Caco-2 (cell line): ENCODE measurements around the gene CDC34. TPM values are rescaled to one million over a fixed set of nuclear protein-coding genes. Genes with fewer than 3 reads are reported as not detected.

Source experiments
- BruUV-seq: library from RNA; stranded (reverse); fragments of 400-500 nt; replicated peaks from 2 replicates; lab custom pipeline; 2021; lab: Mats Ljungman, UMichigan
- CTCF ChIA-PET: fragments of 300-600 bp; sonication (Branson Sonifier 250); formaldehyde crosslinking; loops from one replicate; lab custom pipeline; 2022; ENCODE audit warnings: antibody characterized with exemption; lab: Charles Lee
- POLR2A ChIA-PET: fragments of 300-600 bp; sonication (Branson Sonifier 250); formaldehyde crosslinking; loops from one replicate; lab custom pipeline; 2022; ENCODE audit warnings: antibody characterized with exemption; lab: Charles Lee
- DNase-seq, 2 experiments: peaks; one replicate each; pipeline versions ENCODE4 v3.0.0 to v3.0.0-alpha.2; 2020 to 2022
- H3K27me3 ChIP-seq: replicated peaks from 2 replicates; pipeline ENCODE4 v1.6.0; 2011; ENCODE audit warnings: low read length; ENCODE audit not compliant: control insufficient read depth, insufficient read depth
- H3K36me3 ChIP-seq: 2 replicates; pipeline ENCODE4 v1.5.1; 2011; ENCODE audit warnings: low read length; ENCODE audit not compliant: control insufficient read depth, insufficient read depth
- H3K4me1 ChIP-seq: fragments of 250-450 bp; sonication (Bioruptor Pico); 2 replicates; pipeline ENCODE4 v1.5.1; 2020; ENCODE audit warnings: mild to moderate bottlenecking
- H3K4me3 ChIP-seq: 2 replicates; pipeline ENCODE4 v1.5.1; 2011; ENCODE audit warnings: low read depth, mild to moderate bottlenecking, control low read depth, low read length
- H3K9me3 ChIP-seq: fragments of 250-450 bp; sonication (Bioruptor Pico); 2 replicates; pipeline ENCODE4 v1.5.1; 2020; ENCODE audit warnings: mild to moderate bottlenecking, moderate library complexity
- H3K27ac Mint-ChIP-seq: one replicate; pipeline ENCODE4 v1.8.0; 2022; ENCODE audit warnings: mixed read lengths; ENCODE audit not compliant: unreplicated experiment
- H3K27me3 Mint-ChIP-seq: one replicate; pipeline ENCODE4 v1.8.0; 2022; ENCODE audit warnings: mixed read lengths; ENCODE audit not compliant: insufficient read depth, unreplicated experiment
- H3K36me3 Mint-ChIP-seq: one replicate; pipeline ENCODE4 v1.8.0; 2022; ENCODE audit warnings: mild to moderate bottlenecking, mixed read lengths; ENCODE audit not compliant: insufficient read depth, unreplicated experiment
- H3K4me1 Mint-ChIP-seq: one replicate; pipeline ENCODE4 v1.8.0; 2022; ENCODE audit warnings: low read depth, mixed read lengths; ENCODE audit not compliant: unreplicated experiment
- H3K4me3 Mint-ChIP-seq: one replicate; pipeline ENCODE4 v1.8.0; 2022; ENCODE audit warnings: mild to moderate bottlenecking, moderate library complexity, mixed read lengths; ENCODE audit not compliant: unreplicated experiment
- H3K9me3 Mint-ChIP-seq: one replicate; pipeline ENCODE4 v1.8.0; 2022; ENCODE audit warnings: mixed read lengths; ENCODE audit not compliant: unreplicated experiment
- intact Hi-C: fragments of 100-400 bp; cut with micrococcal nuclease; formaldehyde crosslinking; loops from one replicate; pipeline ENCODE4 v1.10.0; 2022; ENCODE audit not compliant: unreplicated experiment
- total RNA-seq: library from RNA; stranded (reverse); gene quantifications from 2 replicates; pipeline ENCODE4 v1.2.3, GENCODE V29; 2022
- TF ChIP-seq, protein P1 (sequence below), 2 experiments: fragments of 200-600 bp in 1 of 2; IDR thresholded peaks; 1 replicate in 1 of 2; 2 replicates in 1 of 2; pipeline versions ENCODE4 v1.5.1 to v1.8.0; 2011 to 2022; ENCODE audit warnings: antibody characterized with exemption in 1 of 2, control low read depth in 1 of 2, inconsistent platforms in 1 of 2, low read depth in 1 of 2, low read length in 1 of 2, mild to moderate bottlenecking in 1 of 2, moderate library complexity in 1 of 2; ENCODE audit not compliant: insufficient read depth in 1 of 2, severe bottlenecking in 1 of 2, unreplicated experiment in 1 of 2

CDC34 gene
- total RNA-seq, 1 experiment from 2014 or later = 129 TPM

DNA sequence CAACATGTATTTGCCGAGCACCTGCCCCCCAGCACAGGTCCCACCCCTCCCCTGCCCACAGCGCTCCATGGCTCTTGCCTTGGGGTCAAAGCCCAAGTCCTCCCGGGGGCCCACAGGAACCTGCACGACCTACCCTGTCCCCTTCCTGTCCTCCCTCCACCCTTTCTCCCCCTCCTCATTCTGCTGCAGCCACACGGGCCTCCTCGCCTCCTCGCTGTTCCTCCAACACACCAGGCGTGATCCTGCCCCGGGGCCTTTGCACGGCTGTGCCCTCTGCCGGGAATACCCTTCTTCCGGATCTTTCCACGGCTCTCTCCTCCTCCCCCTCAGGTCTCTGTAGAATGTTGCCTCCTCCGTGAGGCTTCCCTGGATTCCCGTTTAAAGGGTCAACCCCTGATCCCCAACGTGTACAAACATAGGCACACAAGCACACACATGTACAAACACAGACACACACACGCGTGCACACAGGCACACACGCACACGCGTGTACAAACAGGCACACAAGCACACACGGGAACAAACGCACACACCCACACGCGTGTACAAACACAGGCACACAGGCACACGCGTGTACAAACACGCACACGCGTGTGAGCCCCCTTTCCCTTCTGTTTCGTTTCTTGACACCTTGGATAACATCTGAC lies 32.5 kb upstream of the CDC34 start:
- no peaks in the 10 kb centered on the region for H3K27me3 ChIP-seq

DNA sequence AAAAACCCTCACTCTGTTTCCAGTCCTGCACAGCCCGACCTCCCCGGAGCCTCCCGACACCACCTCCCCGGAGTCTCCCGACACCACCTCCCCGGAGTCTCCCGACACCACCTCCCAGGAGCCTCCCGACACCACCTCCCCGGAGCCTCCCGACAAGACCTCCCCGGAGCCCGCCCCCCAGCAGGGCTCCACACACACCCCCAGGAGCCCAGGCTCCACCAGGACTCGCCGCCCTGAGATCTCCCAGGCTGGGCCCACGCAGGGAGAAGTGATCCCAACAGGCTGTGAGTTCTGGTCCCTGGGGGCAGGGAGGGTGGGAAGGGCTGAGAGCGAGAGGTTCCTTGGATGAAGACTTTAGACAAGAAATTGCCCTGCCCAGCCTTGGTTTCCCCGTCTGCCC lies 29.9 kb upstream of the CDC34 start:
- TF ChIP-seq, protein P1, sequence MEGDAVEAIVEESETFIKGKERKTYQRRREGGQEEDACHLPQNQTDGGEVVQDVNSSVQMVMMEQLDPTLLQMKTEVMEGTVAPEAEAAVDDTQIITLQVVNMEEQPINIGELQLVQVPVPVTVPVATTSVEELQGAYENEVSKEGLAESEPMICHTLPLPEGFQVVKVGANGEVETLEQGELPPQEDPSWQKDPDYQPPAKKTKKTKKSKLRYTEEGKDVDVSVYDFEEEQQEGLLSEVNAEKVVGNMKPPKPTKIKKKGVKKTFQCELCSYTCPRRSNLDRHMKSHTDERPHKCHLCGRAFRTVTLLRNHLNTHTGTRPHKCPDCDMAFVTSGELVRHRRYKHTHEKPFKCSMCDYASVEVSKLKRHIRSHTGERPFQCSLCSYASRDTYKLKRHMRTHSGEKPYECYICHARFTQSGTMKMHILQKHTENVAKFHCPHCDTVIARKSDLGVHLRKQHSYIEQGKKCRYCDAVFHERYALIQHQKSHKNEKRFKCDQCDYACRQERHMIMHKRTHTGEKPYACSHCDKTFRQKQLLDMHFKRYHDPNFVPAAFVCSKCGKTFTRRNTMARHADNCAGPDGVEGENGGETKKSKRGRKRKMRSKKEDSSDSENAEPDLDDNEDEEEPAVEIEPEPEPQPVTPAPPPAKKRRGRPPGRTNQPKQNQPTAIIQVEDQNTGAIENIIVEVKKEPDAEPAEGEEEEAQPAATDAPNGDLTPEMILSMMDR (IDR thresholded peaks at IDR 0.05; ENCODE audit: insufficient read depth in 1 of 2, low read depth in 1 of 2, low read length in 1 of 2, severe bottlenecking in 1 of 2, unreplicated experiment in 1 of 2) = no peak
- H3K36me3 ChIP-seq = no peaks in the 10 kb centered on the region
- no peak overlapping the region for H3K4me3 ChIP-seq
- no peaks in the 10 kb centered on the region for H3K27me3 ChIP-seq
- ChIA-PET POLR2A (no interaction called here), CTCF (no interaction called here)
- DNase-seq = no peak
- Mint-ChIP-seq H3K36me3 (no peaks in the 10 kb centered on the region), H3K4me1 (peaks cover 6% of the 10 kb centered on the region), H3K27me3 (peaks cover 5% of the 10 kb centered on the region), H3K4me3 (no peak overlapping the region), H3K9me3 (no peaks in the 10 kb centered on the region), H3K27ac (no peak overlapping the region)
- BruUV-seq = no TSS peak
- intact Hi-C loops = no loop called here
- H3K9me3 ChIP-seq = no peaks in the 10 kb centered on the region
- peaks cover 5% of the 10 kb centered on the region; the same call in 1 of the 2 replicates for H3K4me1 ChIP-seq

More for the DNA sequence above, 32.5 kb upstream of the CDC34 start:
- Histone ChIP-seq H3K36me3 (no peaks in the 10 kb centered on the region), H3K4me3 (no peak overlapping the region), H3K9me3 (no peaks in the 10 kb centered on the region), H3K4me1 (no peaks in the 10 kb centered on the region; the same call in 1 of the 2 replicates)
- no TSS peak for BruUV-seq
- TF ChIP-seq, protein P1 (IDR thresholded peaks at IDR 0.05; ENCODE audit: insufficient read depth in 1 of 2, low read depth in 1 of 2, low read length in 1 of 2, severe bottlenecking in 1 of 2, unreplicated experiment in 1 of 2) = no peak
- ChIA-PET CTCF (no interaction called here), POLR2A (no interaction called here)
- no peak for DNase-seq
- H3K4me1 Mint-ChIP-seq = peaks cover 6% of the 10 kb centered on the region
- H3K9me3 Mint-ChIP-seq = peaks cover 2% of the 10 kb centered on the region
- peaks cover 5% of the 10 kb centered on the region for H3K27me3 Mint-ChIP-seq
- H3K36me3 Mint-ChIP-seq = peaks cover under 1% of the 10 kb centered on the region
- no peak overlapping the region for H3K27ac Mint-ChIP-seq
- intact Hi-C loops = no loop called here
- peak overlapping the region; percentile 66 for H3K4me3 Mint-ChIP-seq

DNA sequence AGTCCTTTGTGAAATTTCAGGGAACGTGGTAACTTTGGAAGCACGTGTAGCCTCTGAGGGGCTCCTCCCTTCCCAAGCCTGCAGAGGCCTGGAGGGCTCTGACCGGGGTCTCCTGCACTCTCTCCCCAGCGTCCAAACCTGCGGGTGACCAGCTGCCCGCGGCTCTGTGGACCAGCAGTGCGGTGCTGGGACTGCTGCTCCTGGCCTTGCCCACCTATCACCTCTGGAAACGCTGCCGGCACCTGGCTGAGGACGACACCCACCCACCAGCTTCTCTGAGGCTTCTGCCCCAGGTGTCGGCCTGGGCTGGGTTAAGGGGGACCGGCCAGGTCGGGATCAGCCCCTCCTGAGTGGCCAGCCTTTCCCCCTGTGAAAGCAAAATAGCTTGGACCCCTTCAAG lies 26.9 kb upstream of the CDC34 start:
- Mint-ChIP-seq H3K4me3 (no peak overlapping the region), H3K27me3 (no peaks in the 10 kb centered on the region), H3K9me3 (no peaks in the 10 kb centered on the region), H3K4me1 (peaks cover 8% of the 10 kb centered on the region), H3K36me3 (peaks cover 16% of the 10 kb centered on the region), H3K27ac (no peak overlapping the region)
- no peak overlapping the region for H3K4me3 ChIP-seq
- DNase-seq = no peak
- POLR2A ChIA-PET = no interaction called here
- intact Hi-C loops = no loop called here
- BruUV-seq = no TSS peak
- no peaks in the 10 kb centered on the region for H3K9me3 ChIP-seq
- no peaks in the 10 kb centered on the region for H3K27me3 ChIP-seq
- CTCF ChIA-PET = no interaction called here
- no peaks in the 10 kb centered on the region for H3K36me3 ChIP-seq
- H3K4me1 ChIP-seq = peaks cover 10% of the 10 kb centered on the region; the same call in 1 of the 2 replicates
- TF ChIP-seq, protein P1 (IDR thresholded peaks at IDR 0.05; ENCODE audit: insufficient read depth in 1 of 2, low read depth in 1 of 2, low read length in 1 of 2, severe bottlenecking in 1 of 2, unreplicated experiment in 1 of 2) = no peak
